IPS DF 6.9 (cell line): Measurements from ENCODE around the gene YPEL1.
A peak's percentile ranks its signal among the peaks of the same experiment; 100 is the strongest.

Experiments used
- DNase-seq: peaks from one replicate; pipeline ENCODE4 v3.0.0-alpha.2; 2013; ENCODE audit warnings: low read depth, low spot score
- H3K27ac ChIP-seq: one replicate; pipeline ENCODE4 v1.5.1; 2013; ENCODE audit warnings: low read length, control low read depth
- H3K27me3 ChIP-seq: 2 replicates; pipeline ENCODE4 v1.6.1; 2013; ENCODE audit warnings: mild to moderate bottlenecking, low read length; ENCODE audit not compliant: control insufficient read depth, insufficient read depth
- H3K36me3 ChIP-seq: 2 replicates; pipeline ENCODE4 v1.6.1; 2013; ENCODE audit warnings: low read length; ENCODE audit not compliant: control insufficient read depth, insufficient read depth
- H3K4me1 ChIP-seq: 2 replicates; pipeline ENCODE4 v1.6.1; 2013; ENCODE audit warnings: low read length; ENCODE audit not compliant: control insufficient read depth, insufficient read depth
- H3K4me3 ChIP-seq: 2 replicates; pipeline ENCODE4 v1.5.1; 2013; ENCODE audit warnings: mild to moderate bottlenecking, low read length
- H3K9me3 ChIP-seq: 2 replicates; pipeline ENCODE4 v1.6.1; 2013; ENCODE audit warnings: low read length, inconsistent platforms; ENCODE audit not compliant: control insufficient read depth, insufficient read depth
- WGBS: extraction: QIAGEN DNeasy Blood & Tissue Kit; methylation state at CpG from one replicate; pipeline ENCODE4 v1.1.7; 2013; ENCODE audit warnings: mixed read lengths, missing lambda C conversion rate; ENCODE audit not compliant: insufficient read length, insufficient coverage; 5-methylcytosine and 5-hydroxymethylcytosine counted together

YPEL1 gene

GRCh38 chr22:21712751-21713427 lies 22.7 kb downstream of the YPEL1 start:
- Histone ChIP-seq H3K27me3 (no peaks in the 10 kb centered on the region), H3K4me1 (no peaks in the 10 kb centered on the region), H3K9me3 (no peaks in the 10 kb centered on the region), H3K4me3 (no peak overlapping the region), H3K27ac (no peak overlapping the region), H3K36me3 (no peaks in the 10 kb centered on the region)
- WGBS: no CpG with 5 or more reads among the region's 14 CpGs
- peak; percentile 41 for DNase-seq

GRCh38 chr22:21711851-21712250 lies 23.7 kb downstream of the YPEL1 start:
- Histone ChIP-seq H3K9me3 (no peaks in the 10 kb centered on the region), H3K27ac (no peak overlapping the region), H3K4me1 (no peaks in the 10 kb centered on the region), H3K27me3 (no peaks in the 10 kb centered on the region), H3K4me3 (no peak overlapping the region), H3K36me3 (no peaks in the 10 kb centered on the region)
- no peak for DNase-seq
- WGBS: no CpG with 5 or more reads among the region's 4 CpGs

- no peak for DNase-seq
- no peaks in the 10 kb centered on the region for H3K4me1 ChIP-seq
- no peaks in the 10 kb centered on the region for H3K27me3 ChIP-seq
- H3K27ac ChIP-seq: no peak overlapping the region
- H3K36me3 ChIP-seq: no peaks in the 10 kb centered on the region
- H3K9me3 ChIP-seq: no peaks in the 10 kb centered on the region
- H3K4me3 ChIP-seq: no peak overlapping the region
- WGBS: no CpG with 5 or more reads among the region's 7 CpGs
Observed at GRCh38 chr22:21710156-21710555, 25.4 kb downstream of the YPEL1 start.

- H3K27ac ChIP-seq: no peak overlapping the region
- no peaks in the 10 kb centered on the region for H3K9me3 ChIP-seq
- no peak overlapping the region for H3K4me3 ChIP-seq
- no peaks in the 10 kb centered on the region for H3K4me1 ChIP-seq
- DNase-seq: no peak
- WGBS: no CpG with 5 or more reads among the region's 8 CpGs
- H3K27me3 ChIP-seq: no peaks in the 10 kb centered on the region
- H3K36me3 ChIP-seq: no peaks in the 10 kb centered on the region
Observed at GRCh38 chr22:21709688-21710087, 25.9 kb downstream of the YPEL1 start.

GRCh38 chr22:21708960-21709359 lies 26.6 kb downstream of the YPEL1 start:
- no peak overlapping the region for H3K4me3 ChIP-seq
- no peaks in the 10 kb centered on the region for H3K4me1 ChIP-seq
- H3K27me3 ChIP-seq: no peaks in the 10 kb centered on the region
- no CpG with 5 or more reads among the region's 6 CpGs for WGBS
- H3K9me3 ChIP-seq: no peaks in the 10 kb centered on the region
- DNase-seq: no peak
- no peaks in the 10 kb centered on the region for H3K36me3 ChIP-seq
- H3K27ac ChIP-seq: no peak overlapping the region

GRCh38 chr22:21707677-21708076 lies 27.9 kb downstream of the YPEL1 start:
- Histone ChIP-seq H3K27me3 (no peaks in the 10 kb centered on the region), H3K9me3 (no peaks in the 10 kb centered on the region), H3K4me3 (no peak overlapping the region), H3K4me1 (no peaks in the 10 kb centered on the region), H3K36me3 (no peaks in the 10 kb centered on the region; the same call in 1 of the 2 replicates), H3K27ac (no peak overlapping the region)
- WGBS: no CpG with 5 or more reads among the region's 3 CpGs
- no peak for DNase-seq

GRCh38 chr22:21703684-21704316 lies 31.8 kb downstream of the YPEL1 start:
- no peak for DNase-seq
- H3K27me3 ChIP-seq: no peaks in the 10 kb centered on the region
- no peak overlapping the region for H3K4me3 ChIP-seq
- H3K4me1 ChIP-seq: no peaks in the 10 kb centered on the region
- H3K9me3 ChIP-seq: no peaks in the 10 kb centered on the region
- no CpG with 5 or more reads among the region's 31 CpGs for WGBS
- peaks cover 6% of the 10 kb centered on the region for H3K36me3 ChIP-seq
- no peak overlapping the region for H3K27ac ChIP-seq

- H3K27ac ChIP-seq: no peak overlapping the region
- no peaks in the 10 kb centered on the region for H3K4me1 ChIP-seq
- no peak for DNase-seq
- no peaks in the 10 kb centered on the region for H3K9me3 ChIP-seq
- H3K27me3 ChIP-seq: no peaks in the 10 kb centered on the region
- no peak overlapping the region for H3K4me3 ChIP-seq
- peaks cover 6% of the 10 kb centered on the region for H3K36me3 ChIP-seq
- WGBS: no CpG with 5 or more reads among the region's 30 CpGs
Observed at GRCh38 chr22:21702700-21703683, 32.6 kb downstream of the YPEL1 start.

GRCh38 chr22:21702094-21702493 lies 33.5 kb downstream of the YPEL1 start:
- no peaks in the 10 kb centered on the region for H3K4me1 ChIP-seq
- no peak overlapping the region for H3K27ac ChIP-seq
- no CpG with 5 or more reads among the region's 6 CpGs for WGBS
- no peak for DNase-seq
- H3K4me3 ChIP-seq: no peak overlapping the region
- H3K36me3 ChIP-seq: peaks cover 11% of the 10 kb centered on the region
- H3K9me3 ChIP-seq: no peaks in the 10 kb centered on the region
- no peaks in the 10 kb centered on the region for H3K27me3 ChIP-seq

GRCh38 chr22:21701384-21701971 lies 34.1 kb downstream of the YPEL1 start:
- H3K9me3 ChIP-seq: no peaks in the 10 kb centered on the region
- no peaks in the 10 kb centered on the region for H3K4me1 ChIP-seq
- no peak overlapping the region for H3K27ac ChIP-seq
- H3K27me3 ChIP-seq: no peaks in the 10 kb centered on the region
- DNase-seq: no peak
- no peak overlapping the region for H3K4me3 ChIP-seq
- no CpG with 5 or more reads among the region's 7 CpGs for WGBS
- H3K36me3 ChIP-seq: peaks cover 15% of the 10 kb centered on the region
